K562 (cell line): Measurements from ENCODE around the gene ARL3. TPM values are rescaled to one million over a fixed set of nuclear protein-coding genes. Genes with fewer than 3 reads are reported as not detected.
"Not testable (repeated sequence)": the region's sequence is repeated elsewhere in the genome, so short reads cannot be mapped to it uniquely, and the experiment has no call there.

Experiments
- ATAC-seq: fragments of 200-7000 bp; cut with Tn5 transposase; 3 replicates; pipeline ENCODE4 v1.9.1; 2020; ENCODE audit warnings: moderate library complexity
- BruUV-seq: library from RNA; stranded (reverse); fragments of 400-500 nt; replicated peaks from 2 replicates; lab custom pipeline; 2021; lab: Mats Ljungman, UMichigan
- CTCF ChIA-PET: fragments of 300-600 bp; formaldehyde crosslinking; extraction: SDS; loops from one replicate; lab custom pipeline; 2021; ENCODE audit warnings: low intra/inter-chr PET ratio; lab: Yijun Ruan, JAX
- POLR2A ChIA-PET: fragments of 300-600, 350-650 bp; sonication (Branson Sonifier 250); formaldehyde crosslinking; extraction: SDS; loops from one replicate; lab custom pipeline; 2021; ENCODE audit warnings: antibody characterized with exemption, inconsistent platforms; lab: Yijun Ruan, JAX
- DNase-seq, 4 experiments: peaks; one replicate each; pipeline versions ENCODE4 v3.0.0 to v3.0.0-alpha.2; 2011 to 2018; ENCODE audit warnings: low spot score in 3 of 4, mixed read lengths in 3 of 4; ENCODE audit errors: extremely low read depth in 1 of 4
- FAIRE-seq: peaks from 2 replicates; lab custom pipeline; 2011; peaks lifted over from hg19 to GRCh38; lab: Jason Lieb, UNC
- H2AFZ ChIP-seq: 2 replicates; pipeline ENCODE4 v1.6.0; 2011; ENCODE audit warnings: low read depth, low read length, control low read depth, inconsistent platforms
- H3K27ac ChIP-seq: fragments of 200-600 bp; 3 replicates; pipeline ENCODE4 v1.8.0; 2011; ENCODE audit warnings: low read depth, mild to moderate bottlenecking, control low read depth, inconsistent platforms, low read length, moderate library complexity, mixed read lengths; ENCODE audit errors: extremely low read depth
- H3K27me3 ChIP-seq, 2 experiments: fragments of 300-600 bp in 1 of 2; 2 replicates in 1 of 2; 3 replicates in 1 of 2; pipeline versions ENCODE4 v1.6.0 to v1.8.0; 2011; ENCODE audit warnings: inconsistent platforms in 2 of 2, low read length in 2 of 2, mild to moderate bottlenecking in 1 of 2, mixed read lengths in 1 of 2, moderate library complexity in 1 of 2; ENCODE audit not compliant: control insufficient read depth in 2 of 2, insufficient read depth in 2 of 2
- H3K36me3 ChIP-seq: fragments of 300-600 bp; 3 replicates; pipeline ENCODE4 v1.8.0; 2011; ENCODE audit warnings: mild to moderate bottlenecking, low read length, inconsistent platforms; ENCODE audit not compliant: control insufficient read depth, insufficient read depth
- H3K4me1 ChIP-seq, 2 experiments: fragments of 200-600 bp in 1 of 2; replicated peaks in 1 of 2; 2 replicates in 1 of 2; 3 replicates in 1 of 2; pipeline versions ENCODE4 v1.5.1 to v1.8.0; 2011; ENCODE audit warnings: inconsistent platforms in 2 of 2, low read length in 2 of 2, mild to moderate bottlenecking in 1 of 2, mixed read lengths in 1 of 2, moderate library complexity in 1 of 2; ENCODE audit not compliant: control insufficient read depth in 2 of 2, insufficient read depth in 2 of 2
- H3K4me2 ChIP-seq: 2 replicates; pipeline ENCODE4 v1.6.1; 2011; ENCODE audit warnings: low read length, control low read depth, inconsistent platforms, mixed read lengths; ENCODE audit not compliant: insufficient read depth
- H3K4me3 ChIP-seq: fragments of 200-600 bp; sonication (generic), shearing (Covaris generic); 2 replicates; pipeline ENCODE4 v1.5.1; 2016; ENCODE audit warnings: control low read depth, inconsistent platforms
- H3K79me2 ChIP-seq: fragments of 200-600 bp; 3 replicates; pipeline ENCODE4 v1.8.0; 2011; ENCODE audit warnings: low read length, inconsistent platforms; ENCODE audit not compliant: control insufficient read depth, insufficient read depth
- H3K9ac ChIP-seq, 2 experiments: 2 replicates each; pipeline versions ENCODE4 v1.6.0 to v1.6.1; 2011; ENCODE audit warnings: low read depth in 2 of 2, low read length in 2 of 2, control low read depth in 1 of 2, inconsistent platforms in 1 of 2, mild to moderate bottlenecking in 1 of 2, mixed read lengths in 1 of 2; ENCODE audit not compliant: insufficient read depth in 1 of 2
- H3K9me1 ChIP-seq: one replicate; pipeline ENCODE4 v1.6.0; 2011; ENCODE audit warnings: inconsistent platforms, mild to moderate bottlenecking, low read length, moderate library complexity; ENCODE audit not compliant: control insufficient read depth, insufficient read depth
- H3K9me3 ChIP-seq: replicated peaks from 2 replicates; pipeline ENCODE4 v1.5.1; 2011; ENCODE audit warnings: low read depth, low read length, inconsistent platforms; ENCODE audit not compliant: control insufficient read depth, insufficient read depth
- H4K20me1 ChIP-seq: replicated peaks from 2 replicates; pipeline ENCODE4 v1.6.1; 2011; ENCODE audit warnings: low read length, inconsistent platforms, mixed read lengths; ENCODE audit not compliant: control insufficient read depth, insufficient read depth
- FOXA3 ChIP-seq, 2 experiments: fragments of 450-650 bp in 1 of 2; sonication (generic) in 1 of 2; formaldehyde crosslinking; IDR thresholded peaks in 1 of 2; conservative IDR thresholded peaks in 1 of 2; 2 replicates each; pipeline versions ENCODE4 v1.4.0 to v1.8.0; 2020 to 2022; ENCODE audit warnings: mild to moderate bottlenecking in 2 of 2, missing genetic modification reagents in 1 of 2
- GABPB2 ChIP-seq: fragments of 250-450 bp; sonication (Bioruptor Pico); conservative IDR thresholded peaks from 2 replicates; pipeline ENCODE4 v1.5.1; 2021; ENCODE audit warnings: mild to moderate bottlenecking
- HIVEP1 ChIP-seq: fragments of 250-450 bp; sonication (Bioruptor Pico); IDR thresholded peaks from 2 replicates; pipeline ENCODE4 v1.4.0; 2020; ENCODE audit warnings: mild to moderate bottlenecking
- MAFG ChIP-seq: fragments of 450-650 bp; conservative IDR thresholded peaks from 2 replicates; pipeline ENCODE4 v1.6.1; 2016; ENCODE audit warnings: missing genetic modification characterization, missing compliant biosample characterization
- SP2 ChIP-seq: IDR thresholded peaks from 2 replicates; pipeline ENCODE4 v1.6.1; 2011; ENCODE audit warnings: mild to moderate bottlenecking, low read depth, low read length, moderate library complexity; ENCODE audit not compliant: poor library complexity, severe bottlenecking; ENCODE audit errors: extremely low read depth
- TCFL5 ChIP-seq: fragments of 250-450 bp; sonication (Bioruptor Pico); conservative IDR thresholded peaks from 2 replicates; pipeline ENCODE4 v1.6.1; 2021; ENCODE audit warnings: mild to moderate bottlenecking, moderate library complexity, matching md5 sums
- ZNF41 ChIP-seq: fragments of 250-450 bp; sonication (Bioruptor Pico); conservative IDR thresholded peaks from 2 replicates; pipeline ENCODE4 v1.4.0; 2020; ENCODE audit warnings: mild to moderate bottlenecking
- WGBS: fragments of 100-300 bp; shearing (Covaris generic); methylation state at CpG from one replicate; pipeline ENCODE4 v1.1.6; 2016; ENCODE audit warnings: low coverage, mixed read lengths; ENCODE audit not compliant: insufficient coverage; ENCODE audit errors: missing lambda C conversion rate; 5-methylcytosine and 5-hydroxymethylcytosine counted together
- in situ Hi-C: fragments of 300-500 bp; cut with MboI; formaldehyde crosslinking; loops from 4 replicates; pipeline ENCODE4 v1.15.0; 2018; ENCODE audit warnings: inconsistent platforms, mixed read lengths
- intact Hi-C: fragments of 100-400 bp; cut with micrococcal nuclease; formaldehyde crosslinking; loops from 2 replicates; pipeline ENCODE4 v1.14.2; 2022
- polyA plus RNA-seq, 8 experiments: library from polyadenylated mRNA; depleted of rRNA in 4 of 8; stranded (reverse) in 5 of 8; unstranded in 3 of 8; fragments of >200 nt; fragmentation: Nextera tagmentation in 2 of 8; fragmentation: Illumina TruSeq in 1 of 8; extraction: Ambion mirVana in 2 of 8; extraction: Trizol in 1 of 8; gene quantifications; 2 replicates each; pipeline versions ENCODE4 v1.2.1 to v1.2.3, GENCODE V29; 2011 to 2014; ENCODE audit warnings: inconsistent platforms in 1 of 8, missing spikeins in 1 of 8
- total RNA-seq, 7 experiments: library from RNA; depleted of rRNA in 6 of 7; stranded (reverse); fragments of >200 nt in 6 of 7; fragmentation: Illumina TruSeq in 2 of 7; extraction: Trizol in 2 of 7; gene quantifications; 2 replicates each; pipeline versions ENCODE4 v1.2.1 to v1.2.3, GENCODE V29; 2011 to 2021; ENCODE audit warnings: low replicate concordance in 1 of 7
- TF ChIP-seq, protein P1 (sequence below): fragments of 450-650 bp; IDR thresholded peaks from 2 replicates; pipeline ENCODE4 v1.6.1; 2017; ENCODE audit warnings: antibody characterized with exemption
- TF ChIP-seq, protein P2 (sequence below): fragments of 450-650 bp; formaldehyde crosslinking; IDR thresholded peaks from 2 replicates; pipeline ENCODE4 v1.4.0; 2020; ENCODE audit warnings: mild to moderate bottlenecking, moderate library complexity
- TF ChIP-seq, protein P3 (sequence below): fragments of 250-450 bp; sonication (Bioruptor Pico); IDR thresholded peaks from 2 replicates; pipeline ENCODE4 v1.5.0; 2020; ENCODE audit warnings: mild to moderate bottlenecking

The ARL3 gene
- total and polyA plus RNA-seq, 9 of the 15 experiments (the other 6 are each of a cell fraction or from before 2014, with no cell fraction given) = 2.9 to 8.9 (median 4.8) TPM

DNA sequence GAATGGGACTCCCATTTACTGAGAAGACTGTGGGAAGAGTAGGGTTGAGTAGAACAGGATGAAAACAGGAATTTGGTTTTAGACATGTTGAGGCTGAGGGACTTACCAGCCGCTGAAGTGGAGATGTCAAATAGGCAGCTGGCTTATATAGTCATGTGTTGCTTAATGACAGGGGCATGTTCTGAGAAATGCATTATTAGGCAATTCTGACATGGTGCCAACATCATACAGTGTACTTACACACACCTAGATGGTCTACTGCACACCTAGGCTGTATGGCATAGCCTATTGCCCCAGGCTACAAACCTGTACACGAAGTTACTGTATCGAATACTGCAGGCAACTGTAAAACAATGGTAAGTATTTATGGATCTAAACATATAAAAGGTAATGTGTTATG, 17.5 kb downstream of the ARL3 start:
- DNase-seq (no peak), ATAC-seq (no peak), FAIRE-seq (no peak)
- H3K27me3 ChIP-seq = no peaks in the 10 kb centered on the region
- H3K36me3 ChIP-seq = no peaks in the 10 kb centered on the region; the same call in 2 of the 3 replicates
- ChIA-PET CTCF (no interaction called here), POLR2A (interaction anchor here (0.9 kb wide), 1 partner anchor 14 kb away, joined by 4 read pairs; no protein-coding TSS in a partner anchor)
- H3K79me2 ChIP-seq = no peaks in the 10 kb centered on the region
- in situ Hi-C loops = no loop called here
- no peaks in the 10 kb centered on the region for H3K9me1 ChIP-seq
- TF ChIP-seq, protein P1, sequence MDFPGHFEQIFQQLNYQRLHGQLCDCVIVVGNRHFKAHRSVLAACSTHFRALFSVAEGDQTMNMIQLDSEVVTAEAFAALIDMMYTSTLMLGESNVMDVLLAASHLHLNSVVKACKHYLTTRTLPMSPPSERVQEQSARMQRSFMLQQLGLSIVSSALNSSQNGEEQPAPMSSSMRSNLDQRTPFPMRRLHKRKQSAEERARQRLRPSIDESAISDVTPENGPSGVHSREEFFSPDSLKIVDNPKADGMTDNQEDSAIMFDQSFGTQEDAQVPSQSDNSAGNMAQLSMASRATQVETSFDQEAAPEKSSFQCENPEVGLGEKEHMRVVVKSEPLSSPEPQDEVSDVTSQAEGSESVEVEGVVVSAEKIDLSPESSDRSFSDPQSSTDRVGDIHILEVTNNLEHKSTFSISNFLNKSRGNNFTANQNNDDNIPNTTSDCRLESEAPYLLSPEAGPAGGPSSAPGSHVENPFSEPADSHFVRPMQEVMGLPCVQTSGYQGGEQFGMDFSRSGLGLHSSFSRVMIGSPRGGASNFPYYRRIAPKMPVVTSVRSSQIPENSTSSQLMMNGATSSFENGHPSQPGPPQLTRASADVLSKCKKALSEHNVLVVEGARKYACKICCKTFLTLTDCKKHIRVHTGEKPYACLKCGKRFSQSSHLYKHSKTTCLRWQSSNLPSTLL = no peak
- TF ChIP-seq HIVEP1 (no peak), GABPB2 (CRISPR knock-in tag) (no peak), ZNF41 (CRISPR knock-in tag) (no peak), SP2 (no peak), MAFG (tag) (no peak), FOXA3 (CRISPR knock-in tag; conservative IDR thresholded peaks at IDR 0.05 in 1 of 2, IDR thresholded peaks at IDR 0.05 in 1 of 2) (no peak), TCFL5 (no peak)
- TF ChIP-seq, protein P2, sequence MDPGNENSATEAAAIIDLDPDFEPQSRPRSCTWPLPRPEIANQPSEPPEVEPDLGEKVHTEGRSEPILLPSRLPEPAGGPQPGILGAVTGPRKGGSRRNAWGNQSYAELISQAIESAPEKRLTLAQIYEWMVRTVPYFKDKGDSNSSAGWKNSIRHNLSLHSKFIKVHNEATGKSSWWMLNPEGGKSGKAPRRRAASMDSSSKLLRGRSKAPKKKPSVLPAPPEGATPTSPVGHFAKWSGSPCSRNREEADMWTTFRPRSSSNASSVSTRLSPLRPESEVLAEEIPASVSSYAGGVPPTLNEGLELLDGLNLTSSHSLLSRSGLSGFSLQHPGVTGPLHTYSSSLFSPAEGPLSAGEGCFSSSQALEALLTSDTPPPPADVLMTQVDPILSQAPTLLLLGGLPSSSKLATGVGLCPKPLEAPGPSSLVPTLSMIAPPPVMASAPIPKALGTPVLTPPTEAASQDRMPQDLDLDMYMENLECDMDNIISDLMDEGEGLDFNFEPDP (CRISPR knock-in tag) = no peak
- TF ChIP-seq, protein P3, sequence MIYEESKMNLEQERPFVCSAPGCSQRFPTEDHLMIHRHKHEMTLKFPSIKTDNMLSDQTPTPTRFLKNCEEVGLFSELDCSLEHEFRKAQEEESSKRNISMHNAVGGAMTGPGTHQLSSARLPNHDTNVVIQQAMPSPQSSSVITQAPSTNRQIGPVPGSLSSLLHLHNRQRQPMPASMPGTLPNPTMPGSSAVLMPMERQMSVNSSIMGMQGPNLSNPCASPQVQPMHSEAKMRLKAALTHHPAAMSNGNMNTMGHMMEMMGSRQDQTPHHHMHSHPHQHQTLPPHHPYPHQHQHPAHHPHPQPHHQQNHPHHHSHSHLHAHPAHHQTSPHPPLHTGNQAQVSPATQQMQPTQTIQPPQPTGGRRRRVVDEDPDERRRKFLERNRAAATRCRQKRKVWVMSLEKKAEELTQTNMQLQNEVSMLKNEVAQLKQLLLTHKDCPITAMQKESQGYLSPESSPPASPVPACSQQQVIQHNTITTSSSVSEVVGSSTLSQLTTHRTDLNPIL (CRISPR knock-in tag) = no peak
- no peaks in the 10 kb centered on the region for H3K9me3 ChIP-seq
- no peak overlapping the region for H2AFZ ChIP-seq
- H3K4me1 ChIP-seq = no peaks in the 10 kb centered on the region; a peak in 1 of 5 replicates
- BruUV-seq = no TSS peak
- no peak overlapping the region for H3K9ac ChIP-seq
- H3K4me3 ChIP-seq = no peak overlapping the region
- H3K4me2 ChIP-seq = no peak overlapping the region
- WGBS = 100% methylated on average over 3 of the region's 3 CpGs
- no peak overlapping the region for H3K27ac ChIP-seq
- H4K20me1 ChIP-seq = no peaks in the 10 kb centered on the region
- intact Hi-C loops = no loop called here

DNA sequence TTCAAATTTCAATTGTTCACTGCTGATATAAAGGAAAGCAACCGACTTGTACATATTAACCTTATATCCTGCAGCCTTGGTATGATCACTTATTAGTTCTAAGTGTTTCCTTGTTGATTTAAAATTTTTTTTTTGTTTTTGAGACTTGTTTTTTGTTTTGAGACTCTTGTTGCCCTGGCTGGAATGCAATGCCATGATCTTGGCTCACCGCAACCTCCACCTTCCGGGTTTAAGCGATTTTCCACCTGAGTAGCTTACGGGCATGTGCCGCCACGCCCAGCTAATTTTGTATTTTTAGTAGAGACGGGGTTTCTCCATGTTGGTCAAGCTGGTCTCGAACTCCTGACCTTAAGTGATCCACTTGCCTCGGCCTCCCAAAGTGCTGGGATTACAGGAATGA, 18.8 kb downstream of the ARL3 start:
- H3K4me3 ChIP-seq, CTCF ChIA-PET, H3K4me2 ChIP-seq, H3K27me3 ChIP-seq, H4K20me1 ChIP-seq, H3K36me3 ChIP-seq, ATAC-seq, in situ Hi-C loops, BruUV-seq, H3K9me1 ChIP-seq, DNase-seq, intact Hi-C loops, FAIRE-seq, H3K9ac ChIP-seq, H3K9me3 ChIP-seq, H2AFZ ChIP-seq, H3K27ac ChIP-seq, H3K79me2 ChIP-seq, H3K4me1 ChIP-seq, POLR2A ChIA-PET: not testable (repeated sequence)
- 90% methylated on average over 10 of the region's 10 CpGs for WGBS
